Muscle of leg (tissue), 11 donors: ENCODE measurements around the gene PLXNA4. TPM values are rescaled to one million over a fixed set of nuclear protein-coding genes. Genes with fewer than 3 reads are reported as not detected.
A peak's percentile ranks its signal among the peaks of the same experiment; 100 is the strongest.
"Not testable (repeated sequence)": the region's sequence is repeated elsewhere in the genome, so short reads cannot be mapped to it uniquely, and the experiment has no call there.

ENCODE experiments used
- DNase-seq: peaks from one replicate; pipeline ENCODE4 v3.0.0; 2013
- H3K27ac ChIP-seq: one replicate; pipeline ENCODE4 v1.5.1; 2013; ENCODE audit warnings: mild to moderate bottlenecking, low read length, control low read depth
- H3K27me3 ChIP-seq: one replicate; pipeline ENCODE4 v1.6.1; 2013; ENCODE audit warnings: low read length; ENCODE audit not compliant: control insufficient read depth, insufficient read depth
- H3K36me3 ChIP-seq: one replicate; pipeline ENCODE4 v1.6.1; 2013; ENCODE audit warnings: low read length; ENCODE audit not compliant: control insufficient read depth, insufficient read depth
- H3K4me1 ChIP-seq: one replicate; pipeline ENCODE4 v1.6.1; 2013; ENCODE audit warnings: low read length; ENCODE audit not compliant: control insufficient read depth, insufficient read depth
- H3K4me3 ChIP-seq: one replicate; pipeline ENCODE4 v1.5.1; 2013; ENCODE audit warnings: low read length, control low read depth
- H3K9me3 ChIP-seq: replicated peaks from 2 replicates; pipeline ENCODE4 v1.6.1; 2013; ENCODE audit warnings: low read depth, low read length; ENCODE audit not compliant: control insufficient read depth
- WGBS: methylation state at CpG from one replicate; pipeline ENCODE4 v1.1.5; 2013; ENCODE audit warnings: missing lambda C conversion rate; ENCODE audit not compliant: insufficient coverage; 5-methylcytosine and 5-hydroxymethylcytosine counted together
- polyA plus RNA-seq, 8 donors: library from polyadenylated mRNA; unstranded; fragments of 120-200 nt; gene quantifications; one replicate each; pipeline versions ENCODE4 v1.2.1 to v1.2.3, GENCODE V29; 2013; ENCODE audit warnings: inconsistent platforms in 1 of 8, low replicate concordance in 1 of 8; ENCODE audit not compliant: insufficient read length in 8 of 8, insufficient read depth in 1 of 8
- total RNA-seq: library from RNA; stranded (reverse); fragments of 120-200 nt; gene quantifications from one replicate; pipeline ENCODE4 v1.2.4, GENCODE V29; 2013

Gene PLXNA4
- total and polyA plus RNA-seq, 9 donors: 1.3 to 3.3 (median 2.1) TPM

DNA sequence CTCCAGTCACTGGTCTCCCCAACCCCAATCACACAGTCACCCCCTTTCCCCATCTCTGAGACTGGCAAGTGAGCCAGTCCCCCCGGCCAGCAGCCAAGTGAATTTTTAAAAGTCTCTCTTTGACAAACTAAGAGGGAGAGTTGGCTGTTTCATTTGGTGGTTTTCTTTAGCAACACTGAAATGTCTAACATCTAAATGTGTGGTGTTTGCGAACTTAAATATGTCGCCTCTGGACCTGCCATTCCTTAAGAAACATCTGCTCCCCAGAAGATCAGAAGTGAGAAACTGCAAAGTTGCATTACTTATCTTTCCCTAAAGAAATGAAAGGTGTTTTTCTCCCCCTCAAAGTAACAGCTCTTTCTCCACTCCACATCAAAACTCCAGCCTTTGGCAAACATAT lies 34.7 kb upstream of the PLXNA4 start:
- H3K4me3 ChIP-seq: no peak overlapping the region
- H3K4me1 ChIP-seq: peaks cover 5% of the 10 kb centered on the region
- no peaks in the 10 kb centered on the region for H3K9me3 ChIP-seq
- H3K27ac ChIP-seq: no peak overlapping the region
- H3K36me3 ChIP-seq: no peaks in the 10 kb centered on the region
- H3K27me3 ChIP-seq: no peaks in the 10 kb centered on the region
- no peak for DNase-seq
- no CpG with 5 or more reads among the region's 3 CpGs for WGBS

DNA sequence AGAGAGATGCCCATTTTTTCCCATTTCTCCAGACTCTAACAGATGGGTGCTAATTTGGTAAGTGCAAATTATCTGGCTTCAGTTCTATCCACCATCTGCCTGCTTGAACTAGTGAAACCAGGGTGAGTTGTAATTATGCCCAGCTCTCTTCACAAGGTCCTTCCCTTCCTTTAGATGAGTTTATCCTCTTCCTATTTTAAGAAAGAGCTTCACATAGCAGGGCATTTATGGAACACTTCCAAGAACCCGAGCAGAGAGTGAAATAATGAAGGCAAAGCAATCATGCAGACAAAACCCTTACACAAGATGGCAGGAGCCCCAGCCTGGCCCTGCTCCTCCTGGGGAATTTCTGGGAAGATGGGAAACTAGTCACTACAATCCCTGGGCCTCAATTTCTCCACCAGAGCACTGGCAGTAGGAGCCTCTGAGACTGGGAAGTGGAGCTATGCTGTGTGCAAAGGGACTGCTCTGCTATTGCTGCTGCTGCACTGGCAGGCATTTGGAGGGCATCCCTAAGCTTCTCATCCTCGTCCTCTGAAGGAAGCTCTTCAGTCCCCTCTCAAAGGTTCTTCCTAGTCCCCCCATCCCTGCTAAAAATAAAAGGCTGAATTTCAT lies 33.7 kb upstream of the PLXNA4 start:
- no peak overlapping the region for H3K4me3 ChIP-seq
- WGBS: 43% methylated on average over 1 of the region's 2 CpGs
- no peaks in the 10 kb centered on the region for H3K36me3 ChIP-seq
- no peaks in the 10 kb centered on the region for H3K9me3 ChIP-seq
- H3K27ac ChIP-seq: no peak overlapping the region
- DNase-seq: peak; percentile 5
- peaks cover 5% of the 10 kb centered on the region for H3K4me1 ChIP-seq
- no peaks in the 10 kb centered on the region for H3K27me3 ChIP-seq

DNA sequence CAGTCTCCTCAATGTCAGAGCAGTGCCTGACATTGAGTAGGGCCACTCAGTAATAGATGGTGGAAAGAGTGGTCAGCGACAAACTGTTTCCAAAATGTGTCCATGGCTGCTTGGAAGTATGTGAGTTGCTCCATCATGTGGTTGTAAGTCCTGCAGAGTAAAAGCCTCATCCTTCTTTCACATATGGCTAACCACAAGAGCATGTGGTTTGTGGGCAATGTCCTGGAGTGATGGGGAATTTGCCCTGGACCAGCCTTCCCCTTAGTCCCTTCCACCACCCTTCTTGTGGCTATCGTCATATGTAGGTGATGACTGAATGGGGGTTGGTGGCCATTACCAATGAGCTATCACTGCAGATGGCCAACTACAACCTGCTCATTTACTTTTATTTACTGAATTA lies 33.0 kb upstream of the PLXNA4 start:
- no peaks in the 10 kb centered on the region for H3K9me3 ChIP-seq
- no peak overlapping the region for H3K4me3 ChIP-seq
- no peaks in the 10 kb centered on the region for H3K27me3 ChIP-seq
- no CpG with 5 or more reads among the region's 2 CpGs for WGBS
- no peak overlapping the region for H3K27ac ChIP-seq
- peaks cover under 1% of the 10 kb centered on the region for H3K4me1 ChIP-seq
- no peak for DNase-seq
- no peaks in the 10 kb centered on the region for H3K36me3 ChIP-seq

GRCh38 chr7:132608523-132608922 lies 32.3 kb upstream of the PLXNA4 start:
- no peak for DNase-seq
- no peaks in the 10 kb centered on the region for H3K27me3 ChIP-seq
- no peak overlapping the region for H3K27ac ChIP-seq
- H3K4me1 ChIP-seq: no peaks in the 10 kb centered on the region
- H3K36me3 ChIP-seq: no peaks in the 10 kb centered on the region
- 80% methylated on average over 5 of the region's 5 CpGs for WGBS
- H3K4me3 ChIP-seq: no peak overlapping the region
- no peaks in the 10 kb centered on the region for H3K9me3 ChIP-seq

DNA sequence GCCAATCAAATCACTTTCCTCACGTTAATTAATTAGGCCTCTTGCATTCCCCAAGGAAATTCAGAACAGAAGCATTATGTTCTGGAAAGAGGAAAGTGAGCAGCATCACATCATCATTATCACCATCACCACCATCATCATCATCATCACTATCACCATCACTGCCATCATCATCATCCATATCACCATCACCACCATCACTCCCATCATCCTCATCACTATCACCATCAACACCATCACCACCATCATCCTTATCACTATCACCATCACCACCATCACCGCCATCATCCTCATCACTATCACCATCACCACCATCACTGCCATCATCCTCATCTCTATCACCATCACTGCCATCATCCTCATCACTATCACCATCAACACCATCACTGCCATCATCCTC lies 31.4 kb upstream of the PLXNA4 start:
- Histone ChIP-seq H3K36me3 (no peaks in the 10 kb centered on the region), H3K27me3 (no peaks in the 10 kb centered on the region), H3K4me1 (no peaks in the 10 kb centered on the region), H3K4me3 (no peak overlapping the region), H3K27ac (no peak overlapping the region), H3K9me3 (no peaks in the 10 kb centered on the region)
- whole genome bisulfite sequencing: 78% methylated on average over 1 of the region's 2 CpGs
- no peak for DNase-seq

GRCh38 chr7:132604121-132604520 lies 27.9 kb upstream of the PLXNA4 start:
- no peaks in the 10 kb centered on the region for H3K9me3 ChIP-seq
- no peaks in the 10 kb centered on the region for H3K4me1 ChIP-seq
- H3K36me3 ChIP-seq: no peaks in the 10 kb centered on the region
- no peak for DNase-seq
- no peaks in the 10 kb centered on the region for H3K27me3 ChIP-seq
- H3K4me3 ChIP-seq: no peak overlapping the region
- WGBS: no CpG with 5 or more reads among the region's 4 CpGs
- H3K27ac ChIP-seq: no peak overlapping the region

DNA sequence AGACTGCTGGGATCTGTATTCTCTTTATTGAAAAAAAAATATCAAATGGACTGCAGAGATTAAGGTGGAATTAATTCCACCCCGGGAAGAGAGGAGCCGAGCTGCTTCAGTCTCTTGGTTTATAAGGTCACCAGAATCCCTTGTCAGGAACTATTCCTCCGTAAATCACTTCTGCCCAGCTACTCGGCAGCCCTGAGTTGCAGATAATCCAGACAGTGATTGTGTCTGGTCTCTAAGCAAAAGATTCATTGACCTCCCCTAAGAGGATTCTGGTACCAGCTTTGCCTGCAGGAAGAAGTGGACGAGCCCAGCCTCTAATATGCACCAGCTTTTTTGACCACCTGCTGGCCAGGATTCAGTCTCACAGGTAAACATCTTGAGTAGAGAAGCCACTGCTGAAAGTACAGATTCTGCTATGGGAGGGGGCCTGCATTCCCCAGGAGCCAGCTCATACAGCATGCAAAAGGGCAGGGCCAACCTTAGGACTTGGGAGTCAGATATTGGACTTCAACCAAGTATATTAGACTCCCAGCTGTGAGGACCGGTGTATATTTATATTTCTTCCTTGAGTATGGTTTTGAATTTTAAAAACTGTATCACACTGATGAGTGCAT lies 27.1 kb upstream of the PLXNA4 start:
- no peaks in the 10 kb centered on the region for H3K27me3 ChIP-seq
- H3K4me1 ChIP-seq: no peaks in the 10 kb centered on the region
- H3K36me3 ChIP-seq: no peaks in the 10 kb centered on the region
- no peak for DNase-seq
- H3K9me3 ChIP-seq: no peaks in the 10 kb centered on the region
- no peak overlapping the region for H3K4me3 ChIP-seq
- H3K27ac ChIP-seq: no peak overlapping the region
- 20% methylated on average over 1 of the region's 6 CpGs for WGBS

DNA sequence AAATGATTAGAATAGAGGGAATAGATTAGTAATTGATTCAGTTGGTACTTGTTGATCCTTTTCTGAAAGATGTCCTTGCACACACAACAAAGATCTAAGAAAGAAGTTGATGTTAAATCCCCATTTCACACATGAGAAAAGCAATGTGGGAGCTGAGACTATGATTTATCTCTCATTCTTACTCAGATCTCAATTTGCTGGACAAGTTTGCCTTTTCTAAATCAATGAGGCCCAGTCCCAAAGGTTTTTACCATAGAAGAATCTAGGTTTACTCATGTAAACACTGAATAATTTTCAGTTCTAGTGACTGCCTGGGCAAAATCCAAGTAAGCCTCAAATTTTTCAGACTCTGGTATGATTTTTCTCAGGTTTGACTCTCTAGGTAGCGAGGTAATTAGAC lies 25.5 kb upstream of the PLXNA4 start:
- Histone ChIP-seq H3K36me3 (no peaks in the 10 kb centered on the region), H3K27me3 (no peaks in the 10 kb centered on the region), H3K4me3 (no peak overlapping the region), H3K27ac (no peak overlapping the region), H3K9me3 (no peaks in the 10 kb centered on the region), H3K4me1 (no peaks in the 10 kb centered on the region)
- whole genome bisulfite sequencing: 33% methylated on average over 1 of the region's 1 CpG
- DNase-seq: no peak

DNA sequence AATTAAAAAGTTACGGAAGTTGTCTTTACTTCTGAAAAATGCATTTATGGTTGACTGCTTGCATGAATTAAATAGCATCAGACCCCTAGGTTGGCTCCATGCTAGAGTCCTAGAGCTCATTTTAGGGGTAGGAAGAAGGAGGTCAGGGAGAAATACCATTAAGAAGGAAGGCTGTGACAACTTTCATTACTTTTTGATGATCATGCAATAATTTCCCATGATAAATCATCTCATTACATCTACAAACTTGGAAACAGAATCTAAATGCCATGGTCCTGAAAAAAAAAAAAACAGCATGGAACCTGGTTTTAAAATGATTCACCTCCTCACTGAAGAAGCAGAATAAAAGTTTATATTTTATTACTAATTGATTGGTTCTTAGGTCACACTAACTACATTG lies 20.3 kb upstream of the PLXNA4 start:
- H3K27ac ChIP-seq: no peak overlapping the region
- WGBS: no CpG with 5 or more reads among the region's 1 CpG
- H3K4me3 ChIP-seq: no peak overlapping the region
- no peaks in the 10 kb centered on the region for H3K36me3 ChIP-seq
- no peak for DNase-seq
- no peaks in the 10 kb centered on the region for H3K9me3 ChIP-seq
- peaks cover 2% of the 10 kb centered on the region for H3K27me3 ChIP-seq
- no peaks in the 10 kb centered on the region for H3K4me1 ChIP-seq

DNA sequence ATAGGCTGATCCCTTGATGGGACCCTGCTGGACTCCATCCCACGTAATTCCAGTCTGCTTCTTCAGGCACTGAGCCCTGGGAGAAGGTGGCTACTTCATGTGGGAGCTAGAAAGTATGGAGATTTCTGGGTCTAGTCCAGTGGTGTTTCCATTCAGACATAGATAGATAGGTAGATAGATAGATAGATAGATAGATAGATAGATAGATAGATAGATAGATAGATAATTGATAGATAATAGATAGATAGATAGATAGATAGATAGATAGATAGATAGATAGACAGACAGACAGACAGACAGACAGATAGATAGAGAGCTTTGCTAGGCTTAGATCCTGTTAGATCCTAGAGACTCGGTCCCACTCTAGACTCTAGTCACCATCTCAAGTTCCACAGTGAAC lies 18.5 kb upstream of the PLXNA4 start:
- WGBS: 80% methylated on average over 1 of the region's 2 CpGs
- not testable (repeated sequence) for H3K27me3 ChIP-seq, H3K27ac ChIP-seq, DNase-seq, H3K36me3 ChIP-seq, H3K4me3 ChIP-seq, H3K9me3 ChIP-seq, H3K4me1 ChIP-seq

GRCh38 chr7:132592936-132593335 lies 16.7 kb upstream of the PLXNA4 start:
- Histone ChIP-seq H3K27me3 (peaks cover 3% of the 10 kb centered on the region), H3K4me3 (no peak overlapping the region), H3K36me3 (no peaks in the 10 kb centered on the region), H3K4me1 (no peaks in the 10 kb centered on the region), H3K9me3 (no peaks in the 10 kb centered on the region), H3K27ac (no peak overlapping the region)
- no peak for DNase-seq
- WGBS: 67% methylated on average over 1 of the region's 6 CpGs
